Gastroesophageal sphincter (tissue), 3 donors: ENCODE measurements around the gene PCP2.

ENCODE experiments used
- CTCF ChIP-seq, 4 experiments: fragments of 200-600 bp in 2 of 4; fragments of 450-650 bp in 2 of 4; sonication (generic) in 1 of 4; IDR thresholded peaks; one replicate each; pipeline ENCODE4 v1.5.1; 2017 to 2019; ENCODE audit warnings: antibody characterized with exemption in 4 of 4, mild to moderate bottlenecking in 2 of 4, moderate library complexity in 2 of 4
- POLR2AphosphoS5 ChIP-seq: sonication (generic); formaldehyde crosslinking; IDR thresholded peaks from one replicate; pipeline ENCODE4 v1.6.1; 2017; ENCODE audit warnings: antibody characterized with exemption

GRCh38 chr19:7646426-7646700 lies 12.8 kb upstream of the PCP2 start:
- TF ChIP-seq CTCF (IDR thresholded peaks at IDR 0.05) (no peak), POLR2AphosphoS5 (no peak)
